ENCODE data around the gene ZW10.

DNA sequence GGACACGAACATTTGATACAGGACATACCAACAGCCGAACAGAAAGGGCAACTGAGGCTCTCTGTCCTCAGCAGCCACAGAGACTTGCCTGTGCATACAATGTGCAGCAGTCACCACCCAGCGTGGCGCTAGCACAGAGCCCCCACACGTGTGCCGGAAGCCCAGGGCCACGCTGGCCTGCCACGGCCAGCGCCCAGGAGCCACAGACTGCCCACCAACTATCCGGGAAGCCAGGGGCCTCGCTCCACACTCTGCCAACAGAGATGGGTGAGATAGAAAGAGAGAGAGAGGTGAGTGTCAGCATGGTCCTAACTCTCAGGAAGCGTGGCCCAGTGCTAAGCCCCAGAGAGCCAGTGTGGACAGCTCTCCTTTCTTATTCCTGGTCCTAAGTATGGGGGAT, 79.1 kb downstream of the ZW10 start:
- TF ChIP-seq, protein P1, sequence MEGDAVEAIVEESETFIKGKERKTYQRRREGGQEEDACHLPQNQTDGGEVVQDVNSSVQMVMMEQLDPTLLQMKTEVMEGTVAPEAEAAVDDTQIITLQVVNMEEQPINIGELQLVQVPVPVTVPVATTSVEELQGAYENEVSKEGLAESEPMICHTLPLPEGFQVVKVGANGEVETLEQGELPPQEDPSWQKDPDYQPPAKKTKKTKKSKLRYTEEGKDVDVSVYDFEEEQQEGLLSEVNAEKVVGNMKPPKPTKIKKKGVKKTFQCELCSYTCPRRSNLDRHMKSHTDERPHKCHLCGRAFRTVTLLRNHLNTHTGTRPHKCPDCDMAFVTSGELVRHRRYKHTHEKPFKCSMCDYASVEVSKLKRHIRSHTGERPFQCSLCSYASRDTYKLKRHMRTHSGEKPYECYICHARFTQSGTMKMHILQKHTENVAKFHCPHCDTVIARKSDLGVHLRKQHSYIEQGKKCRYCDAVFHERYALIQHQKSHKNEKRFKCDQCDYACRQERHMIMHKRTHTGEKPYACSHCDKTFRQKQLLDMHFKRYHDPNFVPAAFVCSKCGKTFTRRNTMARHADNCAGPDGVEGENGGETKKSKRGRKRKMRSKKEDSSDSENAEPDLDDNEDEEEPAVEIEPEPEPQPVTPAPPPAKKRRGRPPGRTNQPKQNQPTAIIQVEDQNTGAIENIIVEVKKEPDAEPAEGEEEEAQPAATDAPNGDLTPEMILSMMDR (IDR thresholded peaks at IDR 0.05 in 4 of 5, conservative IDR thresholded peaks at IDR 0.05 in 1 of 5), result no peak
- no peak for TF ChIP-seq POLR2A (IDR thresholded peaks at IDR 0.05)
